ENCODE measurements around the gene GYS1.
A peak's percentile ranks its signal among the peaks of the same experiment; 100 is the strongest.
"Not testable (repeated sequence)": the region's sequence is repeated elsewhere in the genome, so short reads cannot be mapped to it uniquely, and the experiment has no call there.

GYS1 gene

DNA sequence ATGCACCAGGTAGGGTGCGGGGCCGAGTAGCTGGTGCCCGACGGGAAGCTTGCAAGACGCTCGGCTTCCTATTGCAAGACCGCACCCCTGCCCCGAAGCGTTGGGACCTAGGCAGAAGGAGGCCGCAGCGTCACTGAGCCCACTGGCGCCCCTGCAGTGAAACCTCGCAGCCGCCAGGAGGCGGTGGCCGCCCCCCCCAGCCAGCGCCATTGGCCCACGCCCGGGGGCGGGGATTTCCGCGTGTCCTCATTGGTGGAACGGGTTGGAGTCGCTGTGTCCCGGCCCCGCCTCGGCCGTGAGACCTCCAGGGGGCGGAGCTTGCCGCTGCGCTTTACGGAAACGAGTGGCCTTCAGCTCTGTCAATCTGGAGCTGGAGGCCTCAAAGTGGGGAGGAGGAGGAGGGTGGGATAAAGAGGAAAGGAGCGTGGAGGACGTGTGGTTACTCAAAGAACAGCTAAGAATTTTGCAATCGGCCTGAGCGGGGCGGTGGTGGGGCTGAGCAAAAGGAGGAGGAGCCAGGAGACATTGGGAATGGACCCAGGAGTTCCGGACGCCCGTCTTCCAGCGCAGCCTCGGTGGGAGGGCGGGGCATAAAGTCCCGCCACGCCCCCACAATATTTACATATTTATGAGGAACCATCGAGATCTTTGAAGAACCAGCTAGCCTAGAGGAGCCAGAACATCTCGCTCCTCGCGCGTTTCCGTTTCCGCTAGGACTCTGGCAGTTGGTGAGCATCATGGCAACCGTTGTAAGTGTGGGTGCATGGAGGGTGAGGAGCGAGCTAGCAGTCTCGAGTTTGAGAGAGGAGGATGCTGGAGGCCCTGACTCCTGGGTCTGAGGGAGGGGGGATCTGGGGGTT lies at the start of gene GYS1, which contains the start of gene RUVBL2:
Gene GYS1 (minus strand): TSS at position 135 of the 860 bp plus-strand sequence. CDS start 197 bp downstream, outside the sequence.
Gene RUVBL2 (plus strand): TSS at position 713 of the 860 bp plus-strand sequence. CDS start 25 bp downstream, at position 738.
- peak; percentile 100 for DNase-seq

DNA sequence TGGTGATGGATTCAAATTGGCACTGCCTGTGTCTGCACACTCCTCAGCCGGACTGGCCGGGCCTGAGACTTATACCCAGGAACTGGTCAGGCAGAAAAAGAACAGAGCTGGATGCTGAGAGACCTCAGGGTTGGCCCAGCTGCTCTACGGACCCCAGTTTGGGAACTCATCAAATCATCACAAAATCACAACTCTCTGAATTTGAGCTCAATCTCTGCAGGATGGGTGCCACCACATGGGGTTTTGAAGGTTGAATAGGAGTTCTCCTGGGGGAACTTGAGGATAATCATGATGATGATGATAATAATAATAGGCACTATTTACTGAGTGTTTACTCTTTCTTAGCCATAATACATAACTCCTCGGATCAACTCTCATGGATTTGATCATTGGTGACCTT lies 49.6 kb upstream of the GYS1 start:
- not testable (repeated sequence) for DNase-seq

DNA sequence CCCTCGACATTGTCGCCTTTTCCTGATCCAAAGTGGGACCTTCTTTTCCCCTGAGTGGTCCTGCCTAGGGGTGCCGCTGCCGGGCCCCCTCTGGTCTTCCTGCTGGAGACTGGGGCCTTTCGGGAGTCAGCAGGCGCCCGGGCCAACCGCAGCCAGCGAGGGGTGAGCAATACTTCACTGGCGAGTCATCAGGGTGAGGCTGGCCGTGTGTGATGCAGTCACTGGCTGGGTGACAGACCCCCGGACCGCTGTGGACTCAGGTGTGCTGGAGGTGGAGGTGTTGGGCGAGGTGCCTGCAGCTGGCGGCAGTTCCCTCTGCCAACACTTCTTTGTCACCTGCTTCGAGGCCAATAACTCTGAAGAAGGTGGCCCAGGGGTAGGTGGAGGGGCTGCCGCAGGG lies 49.1 kb upstream of the GYS1 start:
- DNase-seq, result no peak

DNA sequence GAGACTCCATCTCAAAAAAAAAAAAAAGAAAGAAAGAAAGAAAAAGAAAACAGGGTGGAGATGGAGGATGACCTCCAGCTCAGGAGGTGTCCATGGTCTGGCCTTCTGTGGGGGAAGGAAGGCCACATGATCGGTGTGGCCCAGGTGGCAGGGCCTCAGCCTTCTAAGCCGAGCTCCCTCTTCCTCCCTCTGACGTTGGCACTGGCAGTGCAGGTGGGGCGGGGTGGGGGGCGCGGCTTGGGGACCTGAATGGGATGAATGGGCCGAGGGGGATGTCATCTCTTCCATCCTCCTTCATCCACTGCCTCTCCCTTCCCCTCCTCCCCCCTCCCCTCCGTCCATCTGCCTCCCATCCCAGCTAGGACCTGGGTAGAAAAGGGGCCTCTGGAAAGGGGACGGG lies 46.6 kb upstream of the GYS1 start:
- not testable (repeated sequence) for DNase-seq

DNA sequence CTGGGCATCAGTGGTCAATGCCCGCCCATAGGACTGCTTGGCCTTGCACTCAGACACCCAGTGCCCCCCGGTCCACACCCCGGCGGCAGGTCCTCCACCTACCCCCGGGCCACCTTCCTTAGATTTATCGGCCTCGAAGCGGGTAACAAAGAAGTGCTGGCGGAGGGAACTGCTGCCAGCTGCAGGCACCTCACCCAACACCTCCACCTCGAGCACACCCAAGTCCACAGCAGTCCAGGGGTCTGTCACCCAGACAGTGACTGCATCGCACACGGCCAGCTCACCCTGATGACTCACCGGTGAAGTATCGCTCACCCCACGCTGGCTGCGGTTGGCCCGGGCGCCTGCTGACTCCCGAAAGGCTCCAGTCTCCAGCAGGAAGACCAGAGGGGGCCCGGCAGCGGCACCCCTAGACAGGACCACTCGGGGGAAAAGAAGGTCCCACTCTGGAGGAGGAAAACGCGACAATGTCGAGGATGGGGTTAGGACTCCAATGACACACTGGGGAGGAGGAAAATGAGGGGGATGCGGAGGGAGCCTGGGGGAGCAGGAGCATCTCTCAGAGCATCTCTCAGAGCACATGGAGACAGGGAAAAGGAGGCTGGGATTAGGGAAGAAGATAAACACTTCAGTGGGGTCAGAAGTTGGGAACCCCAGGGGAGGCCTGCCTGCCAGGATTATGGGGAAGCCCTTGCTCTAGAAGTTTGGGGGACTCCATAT lies 45.6 kb upstream of the GYS1 start:
- not testable (repeated sequence) for DNase-seq

DNA sequence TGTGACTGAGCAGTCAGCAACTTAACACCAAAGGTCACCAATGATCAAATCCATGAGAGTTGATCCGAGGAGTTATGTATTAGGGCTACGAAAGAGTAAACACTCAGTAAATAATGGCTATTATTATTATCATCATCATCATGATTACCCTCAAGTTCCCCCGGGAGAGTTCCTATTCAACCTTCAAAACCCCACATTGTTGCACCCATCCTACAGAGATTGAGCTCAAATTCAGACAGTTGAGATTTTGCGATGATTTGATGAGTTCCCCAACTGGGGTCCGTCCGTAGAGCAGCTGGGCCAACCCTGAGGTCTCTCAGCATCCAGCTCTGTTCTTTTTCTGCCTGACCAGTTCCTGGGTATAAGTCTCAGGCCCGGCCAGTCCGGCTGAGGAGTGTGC lies 45.0 kb upstream of the GYS1 start:
- not testable (repeated sequence) for DNase-seq

DNA sequence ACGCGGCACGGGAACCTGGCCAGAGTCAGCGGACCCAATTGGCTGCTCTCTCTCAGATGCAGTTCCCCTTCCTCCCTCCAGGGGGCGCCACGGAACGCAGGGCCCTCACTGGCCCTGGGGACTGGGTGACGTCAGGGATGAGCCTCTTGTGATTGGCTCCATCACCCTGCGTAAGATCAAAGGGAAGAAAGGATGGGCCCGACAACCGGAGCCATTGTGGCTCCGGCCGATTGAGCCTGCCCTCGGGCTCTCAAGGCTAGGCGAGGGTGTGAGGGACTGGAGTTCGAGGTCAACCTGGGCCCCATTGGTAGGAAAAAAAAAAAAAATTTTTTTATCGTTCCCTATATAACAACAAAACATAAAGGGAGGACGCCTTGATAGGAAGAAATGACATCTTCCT lies 43.7 kb upstream of the GYS1 start, which contains the start of gene CGB1:
Gene CGB1 (minus strand): TSS at position 81 of the 400 bp plus-strand sequence. CDS start 184 bp downstream, outside the sequence.
- peak in 1 of 2 donors; percentile 40 for DNase-seq

DNA sequence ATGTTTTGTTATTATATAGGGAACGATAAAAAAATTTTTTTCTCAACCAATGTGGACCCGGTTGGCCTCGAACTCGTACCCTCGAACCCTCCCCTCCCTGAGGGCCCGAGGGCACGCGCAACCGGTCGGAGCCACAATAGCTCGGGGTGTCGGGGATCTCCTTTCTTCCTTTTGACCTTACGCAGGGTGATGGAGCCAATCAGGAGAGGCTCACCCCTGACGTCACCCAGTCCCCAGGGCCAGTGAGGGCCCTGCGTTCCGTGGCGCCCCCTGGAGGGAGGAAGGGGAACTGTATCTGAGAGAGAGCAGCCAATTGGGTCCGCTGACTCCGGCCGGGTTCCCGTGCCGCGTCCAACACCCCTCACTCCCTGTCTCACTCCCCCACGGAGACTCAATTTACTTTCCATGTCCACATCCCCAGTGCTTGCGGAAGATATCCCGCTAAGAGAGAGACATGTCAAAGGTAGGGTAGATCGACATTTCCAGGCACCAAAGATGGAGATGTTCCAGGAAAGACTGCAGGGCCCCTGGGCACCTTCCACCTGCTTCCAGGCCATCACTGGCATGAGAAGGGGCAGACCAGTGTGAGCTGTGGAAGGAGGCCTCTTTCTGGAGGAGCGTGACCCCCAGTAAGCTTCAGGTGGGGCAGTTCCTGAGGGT lies 38.7 kb upstream of the GYS1 start, which contains the start of gene CGB2:
Gene CGB2 (plus strand): TSS at position 249 of the 660 bp plus-strand sequence. CDS start 206 bp downstream, at position 455.
- peak; percentile 57 to 61 for DNase-seq

DNA sequence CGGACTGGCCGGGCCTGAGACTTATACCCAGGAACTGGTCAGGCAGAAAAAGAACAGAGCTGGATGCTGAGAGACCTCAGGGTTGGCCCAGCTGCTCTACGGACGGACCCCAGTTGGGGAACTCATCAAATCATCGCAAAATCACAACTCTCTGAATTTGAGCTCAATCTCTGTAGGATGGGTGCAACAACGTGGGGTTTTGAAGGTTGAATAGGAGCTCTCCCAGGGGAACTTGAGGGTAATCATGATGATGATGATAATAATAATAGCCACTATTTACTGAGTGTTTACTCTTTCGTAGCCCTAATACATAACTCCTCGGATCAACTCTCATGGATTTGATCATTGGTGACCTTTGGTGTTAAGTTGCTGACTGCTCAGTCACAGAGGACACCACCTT lies 37.2 kb upstream of the GYS1 start:
- not testable (repeated sequence) for DNase-seq

DNA sequence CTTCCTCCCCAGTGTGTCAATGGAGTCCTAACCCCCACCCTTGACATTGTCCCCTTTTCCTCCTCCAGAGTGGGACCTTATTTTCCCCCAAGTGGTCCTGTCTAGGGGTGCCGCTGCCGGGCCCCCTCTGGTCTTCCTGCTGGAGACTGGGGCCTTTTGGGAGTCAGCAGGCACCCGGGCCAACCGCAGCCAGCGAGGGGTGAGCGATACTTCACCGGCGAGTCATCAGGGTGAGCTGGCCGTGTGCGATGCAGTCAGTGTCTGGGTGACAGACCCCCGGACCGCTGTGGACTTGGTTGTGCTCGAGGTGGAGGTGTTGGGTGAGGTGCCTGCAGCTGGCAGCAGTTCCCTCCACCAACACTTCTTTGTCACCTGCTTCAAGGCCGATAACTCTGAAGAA lies 36.6 kb upstream of the GYS1 start:
- DNase-seq, result not testable (repeated sequence)

DNA sequence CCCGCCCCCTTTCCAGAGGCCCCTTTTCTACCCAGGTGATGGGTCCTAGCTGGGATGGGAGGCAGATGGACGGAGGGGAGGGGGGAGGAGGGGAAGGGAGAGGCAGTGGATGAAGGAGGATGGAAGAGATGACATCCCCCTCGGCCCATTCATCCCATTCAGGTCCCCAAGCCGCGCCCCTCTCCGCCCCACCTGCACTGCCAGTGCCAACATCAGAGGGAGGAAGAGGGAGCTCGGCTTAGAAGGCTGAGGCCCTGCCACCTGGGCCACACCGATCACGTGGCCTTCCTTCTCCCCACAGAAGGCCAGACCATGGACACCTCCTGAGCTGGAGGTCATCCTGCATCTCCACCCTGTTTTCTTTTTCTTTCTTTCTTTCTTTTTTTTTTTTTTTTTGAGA lies 35.6 kb upstream of the GYS1 start:
- not testable (repeated sequence) for DNase-seq

DNA sequence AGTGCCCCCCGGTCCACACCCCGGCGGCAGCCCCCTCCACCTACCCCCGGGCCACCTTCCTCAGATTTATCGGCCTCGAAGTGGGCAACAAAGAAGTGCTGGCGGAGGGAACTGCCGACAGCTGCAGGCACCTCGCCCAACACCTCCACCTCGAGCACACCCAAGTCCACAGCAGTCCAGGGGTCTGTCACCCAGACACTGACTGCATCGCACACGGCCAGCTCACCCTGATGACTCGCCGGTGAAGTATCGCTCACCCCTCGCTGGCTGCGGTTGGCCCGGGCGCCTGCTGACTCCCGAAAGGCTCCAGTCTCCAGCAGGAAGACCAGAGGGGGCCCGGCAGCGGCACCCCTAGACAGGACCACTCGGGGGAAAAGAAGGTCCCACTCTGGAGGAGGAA lies 32.5 kb upstream of the GYS1 start:
- DNase-seq, result not testable (repeated sequence)

DNA sequence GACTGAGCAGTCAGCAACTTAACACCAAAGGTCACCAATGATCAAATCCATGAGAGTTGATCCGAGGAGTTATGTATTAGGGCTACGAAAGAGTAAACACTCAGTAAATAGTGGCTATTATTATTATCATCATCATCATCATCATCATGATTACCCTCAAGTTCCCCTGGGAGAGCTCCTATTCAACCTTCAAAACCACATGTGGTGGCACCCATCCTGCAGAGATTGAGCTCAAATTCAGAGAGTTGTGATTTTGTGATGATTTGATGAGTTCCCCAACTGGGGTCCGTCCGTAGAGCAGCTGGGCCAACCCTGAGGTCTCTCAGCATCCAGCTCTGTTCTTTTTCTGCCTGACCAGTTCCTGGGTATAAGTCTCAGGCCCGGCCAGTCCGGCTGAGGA lies 32.0 kb upstream of the GYS1 start:
- DNase-seq, result not testable (repeated sequence)

DNA sequence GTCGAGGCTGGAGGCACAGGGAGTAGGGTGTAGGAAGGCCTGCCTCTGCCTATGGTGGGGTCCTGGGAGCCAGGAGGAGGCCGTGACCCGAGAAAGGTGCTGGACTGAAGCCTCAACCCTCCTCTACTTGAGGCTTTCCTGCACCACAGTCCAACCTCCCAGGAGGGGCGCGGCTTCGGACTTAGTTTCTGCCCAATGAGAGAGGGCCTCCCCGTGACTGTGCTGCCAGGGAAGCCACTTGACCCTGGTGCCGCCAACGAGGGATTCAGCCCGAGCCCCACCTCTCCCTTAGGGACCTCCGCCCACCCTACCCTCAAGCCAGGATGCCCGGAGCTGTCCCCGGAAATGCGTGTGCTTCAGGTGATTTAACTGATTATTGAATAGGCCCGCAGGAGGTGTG lies 31.1 kb upstream of the GYS1 start, which contains the start of gene CGB3:
Gene CGB3 (minus strand): TSS at position 101 of the 400 bp plus-strand sequence. CDS start 362 bp downstream, outside the sequence.
- not testable (repeated sequence) for DNase-seq

DNA sequence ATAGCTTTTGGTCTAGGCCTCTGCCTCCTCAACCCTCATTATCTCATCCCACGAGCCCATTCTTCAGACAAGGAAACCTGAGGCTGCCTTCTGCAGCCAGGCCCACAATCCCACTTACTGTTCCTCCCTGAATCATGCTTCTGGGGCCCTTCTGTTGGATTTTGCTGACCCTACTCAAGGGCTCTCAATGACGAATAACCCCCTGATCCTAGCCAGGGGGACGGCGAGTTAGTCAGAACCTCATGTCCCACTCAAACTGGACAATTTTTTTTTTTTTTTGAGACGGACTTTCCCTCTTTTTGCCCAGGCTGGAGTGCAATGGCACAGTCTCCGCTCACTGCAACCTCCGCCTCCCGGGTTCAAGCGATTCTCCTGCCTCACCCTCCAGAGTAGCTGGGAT lies 29.0 kb upstream of the GYS1 start:
- DNase-seq, result no peak

DNA sequence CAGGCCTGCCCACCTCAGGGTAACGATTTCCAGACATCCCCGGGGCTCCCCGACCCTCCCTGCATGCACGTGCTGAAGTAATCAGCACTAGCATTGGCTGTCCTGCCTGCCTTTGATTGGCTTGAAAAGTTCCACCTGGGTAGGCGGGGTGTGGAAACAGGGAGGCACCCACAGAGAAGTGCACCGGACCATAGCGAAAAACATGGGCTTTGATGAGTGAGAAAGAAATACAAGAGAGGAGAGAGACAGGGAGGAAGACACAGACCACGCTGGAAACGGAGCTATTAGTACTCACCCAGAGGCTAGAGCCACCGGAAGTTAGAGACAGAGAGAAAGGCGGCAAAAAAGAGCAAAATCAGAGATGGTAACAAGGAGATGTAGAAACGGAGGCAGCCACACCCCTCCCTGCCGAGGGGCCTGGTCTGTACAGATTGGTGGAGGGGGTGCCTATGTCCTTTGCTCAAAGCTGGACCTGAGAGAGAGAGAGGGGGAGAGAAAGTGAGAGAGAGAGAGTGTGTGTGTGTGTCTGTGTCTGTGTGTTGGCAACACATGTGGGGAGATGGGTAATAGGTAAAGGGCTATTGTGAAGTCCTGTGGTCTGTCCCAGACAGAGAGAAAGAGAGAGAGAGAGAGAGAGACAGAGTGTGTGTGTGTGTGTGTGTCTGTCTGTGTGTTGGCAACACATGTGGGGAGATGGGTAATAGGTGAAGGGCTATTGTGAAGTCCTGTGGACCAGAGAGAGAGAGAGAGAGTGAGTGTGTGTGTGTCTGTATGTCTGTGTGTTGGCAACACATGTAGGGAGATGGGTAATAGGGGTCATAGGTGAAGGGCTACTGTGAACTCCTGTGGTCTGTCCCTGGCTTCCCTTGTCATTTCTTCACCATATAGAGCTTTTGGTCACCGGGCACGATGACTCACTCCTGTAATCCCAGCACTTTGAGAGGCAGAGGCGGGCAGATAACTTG lies 28.1 kb upstream of the GYS1 start:
- DNase-seq, result no peak

DNA sequence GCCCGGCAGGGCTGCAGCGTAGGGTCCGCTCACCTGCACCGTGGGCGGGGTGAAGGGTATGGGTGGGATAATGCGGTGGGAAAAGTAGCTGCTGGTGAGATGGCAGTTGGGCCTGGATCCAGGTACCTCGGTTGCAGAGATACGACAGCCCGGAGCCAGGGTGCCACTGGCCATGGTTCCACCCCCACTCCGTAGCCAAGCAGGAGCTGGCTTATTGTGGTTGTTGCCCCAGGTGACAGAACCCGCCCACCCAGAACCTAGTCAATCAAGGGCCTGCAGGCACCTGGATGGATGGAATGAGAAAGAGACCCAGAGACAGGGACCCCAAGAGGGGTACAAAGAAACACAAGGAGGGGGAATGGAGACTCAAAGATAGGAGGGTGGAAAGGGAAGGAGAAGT lies 27.2 kb upstream of the GYS1 start:
- no peak for DNase-seq

DNA sequence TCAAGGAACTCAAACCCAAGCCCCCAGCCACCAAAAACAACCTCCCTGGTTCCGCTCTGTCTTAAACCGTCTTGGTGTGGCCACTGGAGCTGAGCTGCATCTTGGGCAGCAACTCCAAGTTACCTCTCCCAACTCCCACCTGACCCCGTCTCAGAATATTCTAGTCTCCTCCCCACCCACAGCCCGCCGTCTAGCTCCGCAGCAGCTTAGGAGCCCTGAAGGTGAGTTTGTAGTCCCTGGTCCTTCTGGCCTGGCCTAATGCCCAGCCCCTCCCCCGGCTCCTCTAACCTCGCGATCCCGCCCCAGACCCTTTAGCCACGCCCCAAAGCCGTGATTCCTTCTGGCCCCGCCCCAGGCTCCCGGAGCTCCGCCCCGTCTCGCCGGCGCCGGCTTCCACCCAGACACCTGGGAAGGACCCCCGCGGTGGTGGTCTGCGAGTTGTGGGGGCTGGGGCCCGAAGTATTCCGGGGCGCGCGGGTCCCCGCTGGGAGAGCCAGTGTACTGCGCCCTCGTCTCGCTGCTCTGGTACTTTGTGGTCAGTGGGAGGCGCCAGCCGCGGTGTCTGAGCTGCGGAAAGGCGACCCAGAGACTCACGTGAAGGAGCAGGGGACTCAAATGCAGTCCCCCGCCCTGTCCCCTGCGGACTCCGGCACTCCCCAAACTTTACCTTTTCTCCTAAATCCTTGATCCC lies 26.3 kb upstream of the GYS1 start:
- peak; percentile 63 to 74 for DNase-seq

DNA sequence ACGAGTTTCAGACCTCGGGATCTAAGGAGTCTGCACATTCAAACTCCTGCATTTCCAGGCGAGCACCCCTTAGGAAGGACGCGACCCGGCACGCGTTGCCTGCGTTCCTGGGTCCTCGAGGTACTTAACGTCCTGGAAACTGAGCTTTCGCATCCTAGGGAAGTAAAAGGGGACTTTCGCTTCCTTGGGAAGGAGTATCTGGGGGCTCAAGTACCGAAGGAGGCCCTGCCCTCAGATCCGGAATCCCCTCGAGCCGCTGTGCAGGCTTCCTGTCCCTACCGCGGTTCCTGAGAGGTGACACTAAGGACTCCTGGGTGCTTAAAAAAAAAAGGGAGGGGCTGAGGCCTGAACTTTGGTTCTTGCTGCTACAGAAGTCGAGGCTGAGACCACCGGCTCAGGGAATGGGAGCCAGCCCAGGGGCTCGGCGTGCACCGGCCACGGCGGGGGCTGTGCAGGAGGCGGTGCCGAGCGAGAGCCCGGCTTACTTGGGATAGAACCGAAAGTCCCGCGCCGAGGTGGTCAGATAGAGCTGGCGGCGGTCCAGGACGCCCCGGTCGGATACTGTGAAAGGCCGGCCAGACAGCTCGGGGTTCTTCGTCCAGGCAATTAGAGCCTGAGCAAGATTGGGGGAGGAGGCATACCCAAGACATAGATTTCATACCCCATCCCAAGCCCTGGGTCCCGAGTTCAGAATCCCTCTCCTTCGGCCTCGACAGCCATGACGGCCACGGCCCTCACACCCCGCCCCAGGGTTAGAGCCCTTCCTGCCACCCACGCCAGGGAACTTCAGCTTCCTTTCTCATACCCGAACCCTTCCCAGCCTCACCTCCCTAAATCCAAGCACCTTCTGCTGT lies 25.5 kb upstream of the GYS1 start:
- DNase-seq, result peak in 1 of 2 donors; percentile 37

All from CD4-positive, alpha-beta T cell treated with Interferon alpha-2 for 1 hour (primary cell).